ENCODE data around the gene KLHL26.

- TF ChIP-seq CTCF (IDR thresholded peaks at IDR 0.05; ENCODE audit: insufficient read depth, low read length, poor library complexity, severe bottlenecking) (no peak), EZH2phosphoT487 (conservative IDR thresholded peaks at IDR 0.05; ENCODE audit: low read length) (no peak)
These were observed 31.7 kb upstream of the KLHL26 start for GRCh38 chr19:18605196-18605545.

Measured in SU-DHL-6 (cell line).